ENCODE results near the gene GSTK1. TPM values are rescaled to one million over a fixed set of nuclear protein-coding genes. Genes with fewer than 3 reads are reported as not detected.
"Not testable (repeated sequence)": the region's sequence is repeated elsewhere in the genome, so short reads cannot be mapped to it uniquely, and the experiment has no call there.

GSTK1 gene
- total RNA-seq, 1 donor from 2014 or later, result 60.6 TPM

DNA sequence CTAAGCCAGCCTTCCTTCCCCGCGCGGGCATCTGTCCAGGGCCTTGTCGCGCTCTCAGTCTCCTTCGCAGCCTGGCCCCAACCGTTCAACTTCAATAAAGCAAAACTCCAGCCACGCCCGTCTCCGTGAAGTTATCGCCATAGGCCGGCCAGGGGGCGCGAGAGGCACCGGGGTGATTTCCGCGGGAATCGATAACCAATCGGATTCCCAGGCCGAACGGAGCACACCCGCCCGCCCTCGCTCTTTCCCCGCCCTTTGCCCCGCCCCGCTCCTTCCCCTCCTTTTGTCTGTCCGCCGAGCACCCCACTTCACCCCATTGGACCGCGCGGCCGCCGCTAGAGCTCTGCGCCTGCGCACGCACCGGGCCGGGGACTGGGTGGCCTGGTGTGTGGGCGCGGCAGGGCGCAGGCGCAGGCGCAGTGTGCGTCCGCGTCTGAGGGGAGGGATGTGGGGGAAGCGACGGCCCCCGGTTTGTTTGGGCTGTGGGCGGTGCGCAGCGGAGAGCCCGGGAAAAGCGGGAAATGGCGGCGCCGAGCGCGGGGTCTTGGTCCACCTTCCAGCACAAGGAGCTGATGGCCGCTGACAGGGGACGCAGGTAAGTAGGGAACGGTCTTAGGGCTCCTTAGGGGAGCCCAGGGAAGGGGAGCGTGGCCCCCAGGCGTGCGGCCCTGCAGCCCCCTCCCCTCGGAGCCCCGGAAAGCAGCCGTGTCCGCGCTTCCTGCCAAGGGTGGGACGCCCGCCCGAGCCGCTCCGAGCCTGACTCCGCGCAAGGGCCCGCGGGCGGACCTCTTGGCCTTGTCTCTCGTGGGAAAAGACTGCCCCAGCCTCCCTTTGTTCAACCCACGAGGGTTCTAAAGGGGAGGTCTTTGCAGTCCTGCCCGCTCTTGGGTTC is 24.9 kb downstream of the GSTK1 start, which contains the start of gene CASP2:
Gene CASP2, plus strand, starts transcription at position 417 of the 892 bp plus-strand sequence. Its CDS starts 105 bp downstream, at position 522.
- TF ChIP-seq, protein P1, sequence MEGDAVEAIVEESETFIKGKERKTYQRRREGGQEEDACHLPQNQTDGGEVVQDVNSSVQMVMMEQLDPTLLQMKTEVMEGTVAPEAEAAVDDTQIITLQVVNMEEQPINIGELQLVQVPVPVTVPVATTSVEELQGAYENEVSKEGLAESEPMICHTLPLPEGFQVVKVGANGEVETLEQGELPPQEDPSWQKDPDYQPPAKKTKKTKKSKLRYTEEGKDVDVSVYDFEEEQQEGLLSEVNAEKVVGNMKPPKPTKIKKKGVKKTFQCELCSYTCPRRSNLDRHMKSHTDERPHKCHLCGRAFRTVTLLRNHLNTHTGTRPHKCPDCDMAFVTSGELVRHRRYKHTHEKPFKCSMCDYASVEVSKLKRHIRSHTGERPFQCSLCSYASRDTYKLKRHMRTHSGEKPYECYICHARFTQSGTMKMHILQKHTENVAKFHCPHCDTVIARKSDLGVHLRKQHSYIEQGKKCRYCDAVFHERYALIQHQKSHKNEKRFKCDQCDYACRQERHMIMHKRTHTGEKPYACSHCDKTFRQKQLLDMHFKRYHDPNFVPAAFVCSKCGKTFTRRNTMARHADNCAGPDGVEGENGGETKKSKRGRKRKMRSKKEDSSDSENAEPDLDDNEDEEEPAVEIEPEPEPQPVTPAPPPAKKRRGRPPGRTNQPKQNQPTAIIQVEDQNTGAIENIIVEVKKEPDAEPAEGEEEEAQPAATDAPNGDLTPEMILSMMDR (IDR thresholded peaks at IDR 0.05; ENCODE audit: insufficient read depth, low read length, severe bottlenecking), result peak; percentile 32
- Histone ChIP-seq H3K4me3 (ENCODE audit: low read depth, low read length) (peak within 1 kb of the TSS; percentile 84), H3K27me3 (ENCODE audit: control insufficient read depth, insufficient read depth, low read length) (no peaks in the 10 kb centered on the region), H3K36me3 (ENCODE audit: control insufficient read depth, insufficient read depth, low read length) (peaks cover 1% of the 10 kb centered on the region)
- FAIRE-seq (no peak), DNase-seq (ENCODE audit: low read depth) (peak; percentile 87)

DNA sequence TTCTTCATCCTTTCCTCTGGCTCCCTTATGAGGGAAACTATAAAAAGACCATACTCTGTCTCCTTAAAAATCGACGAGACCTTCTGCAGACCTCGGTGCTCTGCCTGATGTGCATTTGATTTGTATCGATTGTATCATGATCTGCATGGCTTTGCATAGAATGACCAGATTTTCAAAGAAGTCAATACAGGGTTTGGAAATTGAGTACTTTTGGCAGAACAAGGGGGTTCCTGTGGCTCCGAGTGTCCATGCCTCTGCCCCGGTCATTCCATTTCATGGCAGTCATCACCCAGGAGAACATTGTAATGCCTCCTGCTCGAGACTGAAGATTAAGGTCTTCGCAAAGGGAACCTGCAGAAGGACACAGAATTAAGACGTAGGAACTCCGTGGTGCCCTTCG is 25.6 kb downstream of the GSTK1 start:
- Histone ChIP-seq H3K27me3 (ENCODE audit: control insufficient read depth, insufficient read depth, low read length) (no peaks in the 10 kb centered on the region), H3K36me3 (ENCODE audit: control insufficient read depth, insufficient read depth, low read length) (peaks cover 4% of the 10 kb centered on the region), H3K4me3 (ENCODE audit: low read depth, low read length) (peak overlapping the region; percentile 84)
- FAIRE-seq (no peak), DNase-seq (ENCODE audit: low read depth) (peak; percentile 28)
- TF ChIP-seq, protein P1 (IDR thresholded peaks at IDR 0.05; ENCODE audit: insufficient read depth, low read length, severe bottlenecking), result no peak

DNA sequence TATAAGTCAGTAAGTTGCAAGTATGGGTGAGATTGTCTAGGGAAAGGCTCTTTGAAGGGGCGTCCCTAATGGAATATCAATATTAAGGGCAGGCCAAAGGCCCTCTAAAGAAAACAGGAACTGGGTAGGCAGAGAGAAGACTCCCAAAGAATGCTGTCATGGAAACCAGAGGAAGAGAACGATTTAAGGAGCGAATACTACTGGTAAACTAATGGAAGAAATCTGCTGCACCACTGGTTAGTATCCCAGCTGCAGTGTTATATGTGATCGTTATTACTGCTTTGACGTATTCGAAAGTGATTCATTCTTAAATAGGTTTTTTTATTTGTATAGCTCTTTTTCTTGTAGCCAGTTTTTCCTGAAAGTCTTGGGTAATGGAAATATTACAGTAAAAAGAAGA is 26.2 kb downstream of the GSTK1 start:
- Histone ChIP-seq H3K27me3 (ENCODE audit: control insufficient read depth, insufficient read depth, low read length) (no peaks in the 10 kb centered on the region), H3K36me3 (ENCODE audit: control insufficient read depth, insufficient read depth, low read length) (peaks cover 5% of the 10 kb centered on the region), H3K4me3 (ENCODE audit: low read depth, low read length) (peak overlapping the region; percentile 84)
- TF ChIP-seq, protein P1 (IDR thresholded peaks at IDR 0.05; ENCODE audit: insufficient read depth, low read length, severe bottlenecking), result no peak
- FAIRE-seq (no peak), DNase-seq (ENCODE audit: low read depth) (no peak)

DNA sequence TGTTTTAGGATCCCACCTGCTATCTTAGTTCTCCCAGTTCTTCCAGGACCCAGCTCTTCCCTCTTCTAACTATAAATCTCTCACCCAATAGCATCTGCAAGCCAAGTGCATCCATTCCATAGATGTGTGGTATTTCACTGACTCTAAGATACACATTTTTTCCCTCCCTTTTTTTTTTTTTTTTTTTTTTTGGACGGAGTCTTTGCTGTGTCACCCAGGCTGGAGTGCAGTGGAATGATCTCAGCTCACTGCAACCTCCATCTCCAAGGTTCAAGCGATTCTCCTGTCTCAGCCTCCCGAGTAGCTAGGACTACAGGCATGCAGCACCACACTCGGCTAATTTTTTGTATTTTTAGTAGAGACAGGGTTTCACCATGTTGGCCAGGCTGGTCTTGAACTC is 26.6 kb downstream of the GSTK1 start:
- H3K36me3 ChIP-seq (ENCODE audit: control insufficient read depth, insufficient read depth, low read length); DNase-seq (ENCODE audit: low read depth); H3K4me3 ChIP-seq (ENCODE audit: low read depth, low read length); FAIRE-seq; H3K27me3 ChIP-seq (ENCODE audit: control insufficient read depth, insufficient read depth, low read length): not testable (repeated sequence)

DNA sequence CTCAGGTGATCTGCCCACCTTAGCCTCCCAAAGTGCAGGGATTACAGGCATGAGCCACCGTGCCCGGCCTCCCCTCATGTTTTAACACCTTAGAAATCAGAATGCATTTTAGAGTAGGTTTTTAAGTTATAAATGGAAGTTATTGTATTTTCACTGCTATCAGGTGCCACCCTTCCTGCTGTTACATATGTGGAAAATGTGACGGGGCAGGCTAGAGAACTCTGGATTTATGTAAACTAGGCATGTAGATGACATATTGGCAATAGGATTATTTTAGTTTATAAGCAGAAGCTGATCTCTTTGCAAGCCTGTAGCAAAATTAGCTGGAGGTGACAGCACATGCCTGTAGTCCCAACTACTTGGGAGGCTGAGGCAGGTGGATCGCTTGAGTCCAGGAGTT is 27.1 kb downstream of the GSTK1 start:
- Histone ChIP-seq H3K4me3 (ENCODE audit: low read depth, low read length) (no peak overlapping the region), H3K36me3 (ENCODE audit: control insufficient read depth, insufficient read depth, low read length) (peaks cover 6% of the 10 kb centered on the region), H3K27me3 (ENCODE audit: control insufficient read depth, insufficient read depth, low read length) (no peaks in the 10 kb centered on the region)
- DNase-seq (ENCODE audit: low read depth), result no peak
- no peak for FAIRE-seq
- TF ChIP-seq, protein P1 (IDR thresholded peaks at IDR 0.05; ENCODE audit: insufficient read depth, low read length, severe bottlenecking), result no peak

DNA sequence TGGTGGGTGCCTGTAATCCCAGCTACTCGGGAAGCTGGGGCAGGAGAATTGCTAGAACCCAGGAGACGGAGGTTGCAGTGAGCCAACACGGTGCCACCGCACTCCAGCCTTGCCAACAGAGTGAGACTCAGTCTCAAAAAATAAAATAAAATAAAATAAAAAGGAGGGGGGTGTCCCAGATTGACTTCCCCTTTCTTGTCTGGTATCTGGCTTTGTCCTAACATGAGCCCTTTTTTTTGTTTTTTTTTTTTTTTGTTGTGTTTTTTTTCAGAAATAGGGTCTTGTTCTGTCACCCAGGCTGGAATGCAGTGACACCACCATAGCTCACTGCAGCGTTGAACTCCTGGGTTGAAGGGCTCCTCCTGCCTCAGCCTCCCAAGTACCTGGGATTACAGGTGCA is 29.6 kb downstream of the GSTK1 start:
- FAIRE-seq, result no peak

More for the DNA sequence above, 29.6 kb downstream of the GSTK1 start:
- TF ChIP-seq, protein P1 (IDR thresholded peaks at IDR 0.05; ENCODE audit: insufficient read depth, low read length, severe bottlenecking), result no peak
- no peaks in the 10 kb centered on the region for H3K27me3 ChIP-seq (ENCODE audit: control insufficient read depth, insufficient read depth, low read length)
- no peak for DNase-seq (ENCODE audit: low read depth)
- H3K36me3 ChIP-seq (ENCODE audit: control insufficient read depth, insufficient read depth, low read length), result peaks cover 6% of the 10 kb centered on the region
- H3K4me3 ChIP-seq (ENCODE audit: low read depth, low read length), result no peak overlapping the region

Measured in bronchial epithelial cell (primary cell).